GM19328 (cell line): ENCODE results near the gene ZNF326.

Source experiments
- ATAC-seq: cut with Tn5 transposase; IDR thresholded peaks from one replicate; pipeline ENCODE4 v1.9.1; 2021; ENCODE audit warnings: mild to moderate bottlenecking, moderate library complexity; ENCODE audit not compliant: unreplicated experiment

Gene ZNF326, protein sequence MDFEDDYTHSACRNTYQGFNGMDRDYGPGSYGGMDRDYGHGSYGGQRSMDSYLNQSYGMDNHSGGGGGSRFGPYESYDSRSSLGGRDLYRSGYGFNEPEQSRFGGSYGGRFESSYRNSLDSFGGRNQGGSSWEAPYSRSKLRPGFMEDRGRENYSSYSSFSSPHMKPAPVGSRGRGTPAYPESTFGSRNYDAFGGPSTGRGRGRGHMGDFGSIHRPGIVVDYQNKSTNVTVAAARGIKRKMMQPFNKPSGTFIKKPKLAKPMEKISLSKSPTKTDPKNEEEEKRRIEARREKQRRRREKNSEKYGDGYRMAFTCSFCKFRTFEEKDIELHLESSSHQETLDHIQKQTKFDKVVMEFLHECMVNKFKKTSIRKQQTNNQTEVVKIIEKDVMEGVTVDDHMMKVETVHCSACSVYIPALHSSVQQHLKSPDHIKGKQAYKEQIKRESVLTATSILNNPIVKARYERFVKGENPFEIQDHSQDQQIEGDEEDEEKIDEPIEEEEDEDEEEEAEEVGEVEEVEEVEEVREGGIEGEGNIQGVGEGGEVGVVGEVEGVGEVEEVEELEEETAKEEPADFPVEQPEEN

DNA sequence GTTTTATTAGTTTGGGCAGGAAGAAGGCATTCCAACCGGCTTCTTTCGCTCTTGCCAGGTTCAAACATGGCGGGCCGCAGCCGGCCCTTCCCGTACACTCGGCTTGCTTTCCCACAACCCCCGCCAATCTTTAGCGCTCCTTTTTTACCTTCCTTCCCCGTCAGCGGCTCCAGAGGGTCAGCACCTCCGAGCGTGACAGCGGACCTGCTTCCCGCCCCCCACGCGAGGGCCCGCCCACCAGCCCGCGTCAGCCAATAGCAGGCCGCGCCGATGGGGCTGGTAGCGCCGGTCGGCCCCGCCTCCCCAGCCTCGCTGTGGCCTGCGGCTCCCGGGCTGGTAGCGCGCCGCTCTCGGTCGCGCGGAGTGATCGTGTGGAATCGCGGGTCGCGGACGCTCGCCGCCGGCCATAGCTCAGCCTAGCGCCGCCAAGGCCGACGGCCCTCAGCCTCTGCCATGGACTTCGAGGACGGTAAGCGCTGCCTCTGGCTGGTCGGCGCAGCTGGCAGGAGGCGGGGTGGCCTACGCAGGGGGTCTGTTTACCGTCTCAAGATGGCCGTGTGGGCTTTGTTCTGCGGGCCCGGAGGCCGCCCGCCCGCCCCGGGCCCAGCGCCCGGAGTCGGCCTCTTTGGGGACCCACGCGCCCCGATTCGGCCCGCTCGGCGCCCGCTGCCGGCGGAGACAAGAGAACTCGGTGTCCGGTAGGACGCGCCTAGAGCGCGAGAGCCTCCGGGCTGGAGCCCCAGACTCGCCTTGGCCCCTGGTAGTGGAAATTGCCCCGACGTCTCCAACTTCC lies at the start of gene ZNF326:
TSS of gene ZNF326 (plus strand) at position 306 of the 793 bp plus-strand sequence. CDS start at position 454, 148 bp downstream.
- ATAC-seq = peak; percentile 96

- ATAC-seq = peak; percentile 69
Observed at GRCh38 chr1:89945852-89946476, 48.9 kb upstream of the ZNF326 start.

DNA sequence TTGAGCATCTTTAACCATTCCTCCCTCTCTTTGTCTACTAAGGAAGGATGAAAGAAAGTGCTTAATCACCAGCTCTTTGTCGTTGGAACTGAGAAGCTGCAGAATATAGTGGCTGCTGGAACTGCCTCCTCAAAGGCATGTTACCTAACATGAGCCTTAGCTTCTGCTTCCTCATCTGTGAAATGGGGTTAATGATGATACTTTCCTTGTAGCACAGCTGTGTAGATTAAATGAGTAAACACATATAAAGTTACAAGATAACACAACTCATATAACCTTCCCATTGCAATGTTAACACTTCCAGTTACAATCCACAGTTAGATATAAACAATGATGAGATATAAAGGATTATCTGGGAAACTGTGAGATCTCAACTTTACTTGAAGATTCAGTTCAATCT lies 48.4 kb upstream of the ZNF326 start:
- no peak for ATAC-seq

- ATAC-seq = no peak
Observed at GRCh38 chr1:89948722-89949345, 46.1 kb upstream of the ZNF326 start.

DNA sequence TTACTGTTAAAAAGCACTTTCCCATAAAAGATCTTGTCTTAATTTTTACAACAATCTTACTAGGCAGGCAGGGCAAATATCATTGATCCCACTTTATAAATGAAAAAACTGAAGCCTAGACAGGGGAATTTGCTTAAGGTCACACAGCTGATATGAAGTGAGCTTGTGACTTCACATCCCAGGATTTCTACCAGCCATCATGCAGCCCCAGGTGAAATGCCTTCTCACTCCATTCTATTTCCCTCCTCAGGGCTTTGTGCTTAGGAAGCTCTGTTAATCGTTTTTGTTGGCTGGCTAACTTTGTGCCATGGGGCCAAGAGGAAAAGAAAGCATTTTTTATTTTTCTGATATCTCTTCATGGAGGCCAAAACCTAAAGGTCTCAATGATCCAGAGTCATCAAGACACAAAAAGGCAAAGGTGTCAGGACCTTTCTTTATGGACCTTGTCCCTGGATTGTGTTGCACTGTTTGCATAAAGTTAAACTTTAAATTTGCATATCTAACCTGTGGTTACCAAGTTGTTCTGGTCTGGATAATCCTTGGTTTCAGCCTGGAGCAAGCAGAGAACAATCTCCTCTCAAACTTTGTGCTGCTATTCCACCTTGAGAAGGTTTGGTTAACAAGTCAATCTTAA lies 44.8 kb upstream of the ZNF326 start:
- ATAC-seq = no peak

DNA sequence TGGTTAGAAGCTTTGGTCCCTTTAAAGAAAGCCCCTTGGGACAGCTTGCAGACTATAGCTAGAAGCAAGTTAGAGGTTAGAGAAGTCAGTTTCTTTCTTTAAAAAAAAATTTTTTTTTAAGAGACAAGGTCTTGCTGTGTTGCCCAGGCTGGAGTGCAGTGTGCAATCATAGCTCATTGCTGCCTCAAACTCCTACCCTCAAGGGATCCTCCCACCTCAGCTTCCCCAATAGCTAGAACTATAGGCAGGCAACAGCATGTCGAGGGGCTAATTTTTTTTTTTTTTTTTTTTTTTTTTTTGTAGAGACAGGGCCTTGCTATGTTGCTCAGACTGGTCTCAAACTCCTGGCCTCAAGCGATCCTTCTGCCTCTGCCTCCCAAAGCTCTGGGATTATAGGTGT lies 44.2 kb upstream of the ZNF326 start:
- ATAC-seq = no peak

DNA sequence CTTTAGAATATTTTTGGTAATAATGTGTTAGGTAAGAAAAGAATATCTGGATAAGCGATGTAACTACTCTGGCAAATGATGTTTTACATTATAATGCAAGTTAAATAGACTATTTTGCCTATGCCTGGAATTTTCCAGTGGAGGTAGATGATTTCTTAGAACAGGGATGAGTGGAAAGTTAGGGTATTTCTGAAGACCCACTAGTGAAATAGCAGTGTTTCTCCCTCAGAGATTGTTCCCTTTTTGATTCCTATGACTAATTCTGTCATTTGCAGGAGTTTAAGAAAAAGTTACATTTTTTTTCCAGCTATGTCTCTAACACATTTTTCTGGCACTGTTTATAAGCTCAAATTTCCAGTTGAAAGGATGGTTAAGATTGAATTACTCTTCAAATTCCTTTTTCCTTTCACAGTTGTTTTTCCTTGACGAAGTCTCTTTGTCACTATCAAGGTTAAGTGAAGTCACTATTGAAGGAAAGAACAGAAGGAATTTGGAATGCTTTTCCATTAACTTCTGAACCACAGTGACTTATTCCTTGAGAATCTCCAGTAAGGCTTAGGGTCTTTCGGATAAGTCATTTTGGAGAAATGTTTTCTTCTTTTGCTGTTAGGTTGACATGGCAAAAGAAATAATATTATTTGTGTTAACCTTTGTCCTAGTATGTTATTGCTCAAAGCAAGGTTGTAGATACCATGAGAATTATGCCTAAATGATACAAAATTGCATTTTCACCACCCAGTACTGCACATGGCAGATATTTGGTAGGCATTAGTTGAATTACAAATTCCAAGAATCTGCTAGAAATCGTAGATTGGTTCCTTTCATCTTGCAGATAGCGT lies 42.9 kb upstream of the ZNF326 start:
- ATAC-seq = no peak

- ATAC-seq = no peak
Observed at GRCh38 chr1:89952605-89953130, 42.2 kb upstream of the ZNF326 start.

DNA sequence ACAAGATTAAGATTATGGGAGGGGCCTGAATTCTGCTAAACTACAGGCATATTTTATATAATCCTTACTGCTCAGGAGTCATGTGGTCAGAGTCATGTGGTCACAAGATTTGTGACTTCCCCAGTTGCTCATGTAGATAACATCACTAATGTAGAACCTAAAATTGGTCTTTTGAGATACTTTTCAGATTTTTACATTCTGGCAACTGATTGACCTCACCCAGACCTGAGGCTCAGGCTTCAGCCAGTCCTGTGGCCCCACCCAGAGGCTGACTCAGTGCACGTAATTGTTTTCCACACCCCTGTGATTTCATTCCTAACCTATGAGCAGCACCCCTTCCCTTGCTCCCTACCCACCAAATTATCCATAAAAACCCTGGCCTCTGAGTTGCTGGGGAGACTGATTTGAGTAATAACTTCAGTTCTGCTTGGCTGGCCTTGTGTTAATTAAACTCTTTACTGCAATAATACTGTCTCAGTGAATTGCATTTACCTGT lies 41.7 kb upstream of the ZNF326 start:
- peak; percentile 49 for ATAC-seq

DNA sequence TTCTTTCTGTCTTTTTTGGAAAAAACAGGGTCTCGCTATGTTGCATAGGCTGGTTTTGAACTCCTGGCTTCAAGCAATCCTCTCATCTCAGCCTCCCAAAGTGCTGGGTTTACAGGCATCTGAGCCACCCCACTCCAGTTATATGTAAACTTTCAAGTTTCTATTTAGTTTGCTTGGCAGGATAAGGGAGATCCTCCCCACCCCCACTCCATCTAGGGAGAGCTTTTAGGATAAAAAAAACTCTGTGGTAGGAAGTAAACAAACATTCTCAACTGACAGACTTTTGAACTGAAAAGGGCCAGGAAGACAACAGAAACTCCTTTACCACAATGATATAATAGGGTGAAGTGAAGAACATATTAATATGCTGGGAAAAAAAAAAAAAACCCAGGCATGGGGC lies 41.0 kb upstream of the ZNF326 start:
- ATAC-seq = no peak

GRCh38 chr1:89954401-89954800 lies 40.5 kb upstream of the ZNF326 start:
- ATAC-seq = no peak

- no peak for ATAC-seq
Observed at GRCh38 chr1:89955311-89956205, 39.4 kb upstream of the ZNF326 start.

DNA sequence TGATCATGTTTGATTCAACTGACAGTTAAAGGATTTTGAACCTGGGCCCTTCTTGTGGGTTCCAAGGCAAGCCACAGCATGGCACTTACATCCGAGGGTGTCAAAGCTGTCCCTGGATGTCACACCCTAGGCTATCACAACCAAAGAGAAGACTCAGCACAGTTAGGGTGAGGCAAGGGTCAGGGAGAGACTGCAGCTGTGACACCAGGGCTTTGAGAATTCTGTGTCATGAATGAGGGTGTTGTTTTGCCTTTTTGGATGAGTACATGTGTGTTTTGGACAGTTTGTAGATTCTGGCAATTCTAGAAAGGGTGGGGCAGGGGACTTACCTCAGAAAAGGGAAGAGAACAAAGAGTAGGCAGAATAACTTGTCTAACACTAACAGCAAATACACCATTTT lies 37.8 kb upstream of the ZNF326 start:
- no peak for ATAC-seq

DNA sequence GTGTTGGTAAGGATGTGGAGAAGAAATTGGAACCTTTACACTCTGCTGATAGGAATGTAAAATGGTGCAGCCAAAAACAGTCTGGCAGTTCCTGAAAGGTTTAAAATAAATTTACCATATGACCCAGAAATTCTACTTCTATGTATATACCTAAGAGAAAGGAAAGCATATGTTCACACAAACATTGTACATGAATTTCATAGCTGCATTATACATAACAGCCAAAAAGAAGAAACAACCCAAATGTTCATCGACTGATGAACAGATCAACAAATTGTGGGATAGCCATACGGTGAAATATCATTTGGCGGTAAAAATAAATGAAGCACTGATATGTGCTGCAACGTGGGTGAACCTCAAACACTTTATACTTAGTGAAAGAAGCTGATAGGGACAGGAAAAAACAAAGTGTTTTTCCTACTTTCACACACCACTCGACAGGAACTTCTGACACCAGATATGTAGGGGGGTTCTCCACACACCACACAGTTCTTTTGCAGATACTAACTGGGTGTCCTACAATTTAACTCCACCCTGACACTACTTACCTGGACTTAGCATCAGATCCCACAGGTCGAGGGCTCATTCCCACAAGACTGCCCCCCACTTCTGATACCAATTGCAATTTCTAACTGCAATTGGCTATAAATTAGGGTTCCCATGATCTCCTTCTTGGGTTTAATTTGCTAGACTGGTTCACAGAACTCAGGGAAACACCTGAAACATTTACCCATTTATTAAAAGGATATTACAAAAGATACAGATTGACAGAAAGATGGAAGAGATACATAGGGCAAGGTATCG lies 35.9 kb upstream of the ZNF326 start:
- no peak for ATAC-seq

- ATAC-seq = no peak
Observed at GRCh38 chr1:89959719-89960118, 35.2 kb upstream of the ZNF326 start.

DNA sequence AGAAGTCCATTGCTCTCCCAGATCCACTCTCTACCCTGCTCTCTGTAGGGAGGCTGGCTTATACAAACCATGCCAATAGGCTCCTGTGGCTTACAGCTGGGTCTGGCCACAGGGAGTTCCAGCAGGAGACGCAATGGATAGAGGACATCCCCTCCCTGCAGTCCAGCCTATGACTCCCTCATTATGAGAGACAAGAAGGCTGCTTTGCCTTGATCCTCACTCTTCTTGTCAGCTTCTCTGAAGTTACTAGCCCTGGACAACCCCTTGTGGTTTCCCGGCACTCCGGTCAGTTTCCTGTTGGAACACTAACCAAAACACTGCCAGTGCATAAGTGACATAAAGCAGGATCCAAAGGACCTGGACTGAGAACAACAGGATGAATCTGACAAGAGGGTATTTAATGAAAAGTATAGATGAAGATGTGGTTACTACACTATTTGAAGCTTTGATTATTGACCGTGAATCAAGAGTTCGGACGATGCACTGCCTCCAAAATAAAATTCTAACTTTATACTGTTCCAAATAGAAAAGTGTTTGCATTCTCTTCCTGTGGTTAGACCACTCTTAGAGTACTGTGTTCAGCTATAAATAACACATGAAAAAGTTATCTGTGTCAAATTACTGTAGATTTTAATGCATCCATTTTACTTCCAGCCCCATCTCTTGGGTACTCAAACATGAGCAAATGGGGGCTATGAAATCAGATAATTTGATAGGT lies 32.7 kb upstream of the ZNF326 start:
- ATAC-seq = no peak

GRCh38 chr1:89962742-89963075 lies 32.2 kb upstream of the ZNF326 start:
- ATAC-seq = no peak
